Lower leg skin (tissue), 4 donors: ENCODE data around the gene PNMA6E. TPM values are rescaled to one million over a fixed set of nuclear protein-coding genes. Genes with fewer than 3 reads are reported as not detected.
"Not testable (repeated sequence)": the region's sequence is repeated elsewhere in the genome, so short reads cannot be mapped to it uniquely, and the experiment has no call there.

ENCODE experiments used
- DNase-seq, 2 donors: peaks; one replicate each; pipeline ENCODE4 v3.0.0-alpha.2; 2019; ENCODE audit warnings: low spot score in 2 of 2
- H3K4me3 ChIP-seq: fragments of 200-600 bp; sonication (generic); 2 replicates; pipeline ENCODE4 v1.5.1; 2017; ENCODE audit warnings: mild to moderate bottlenecking, low read depth; ENCODE audit not compliant: poor library complexity, severe bottlenecking
- CTCF ChIP-seq, 3 donors: fragments of 450-650 bp; IDR thresholded peaks; one replicate each; pipeline ENCODE4 v1.5.1; 2016; ENCODE audit warnings: antibody characterized with exemption in 3 of 3, mild to moderate bottlenecking in 3 of 3, moderate library complexity in 2 of 3
- POLR2A ChIP-seq, 2 donors: fragments of 450-650 bp; IDR thresholded peaks; one replicate each; pipeline ENCODE4 v1.6.1; 2016 to 2017; ENCODE audit warnings: antibody characterized with exemption in 2 of 2, mild to moderate bottlenecking in 1 of 2, moderate library complexity in 1 of 2
- WGBS, 2 donors: methylation state at CpG; one replicate each; pipeline ENCODE4 v1.1.5; 2018; 5-methylcytosine and 5-hydroxymethylcytosine counted together
- intact Hi-C: fragments of 100-400 bp; cut with DNase I; formaldehyde crosslinking; loops from one replicate; pipeline ENCODE4 v1.15.0; 2023; ENCODE audit warnings: low total_unique reads
- total RNA-seq, 4 donors: library from RNA; depleted of rRNA; stranded (reverse); fragments of >200 nt; gene quantifications; one replicate each; pipeline ENCODE4 v1.1.0, GENCODE V29; 2016

Gene PNMA6E
- total RNA-seq, 4 donors from 2014 or later: 0.13 to 0.20 TPM; not detected in 2

DNA sequence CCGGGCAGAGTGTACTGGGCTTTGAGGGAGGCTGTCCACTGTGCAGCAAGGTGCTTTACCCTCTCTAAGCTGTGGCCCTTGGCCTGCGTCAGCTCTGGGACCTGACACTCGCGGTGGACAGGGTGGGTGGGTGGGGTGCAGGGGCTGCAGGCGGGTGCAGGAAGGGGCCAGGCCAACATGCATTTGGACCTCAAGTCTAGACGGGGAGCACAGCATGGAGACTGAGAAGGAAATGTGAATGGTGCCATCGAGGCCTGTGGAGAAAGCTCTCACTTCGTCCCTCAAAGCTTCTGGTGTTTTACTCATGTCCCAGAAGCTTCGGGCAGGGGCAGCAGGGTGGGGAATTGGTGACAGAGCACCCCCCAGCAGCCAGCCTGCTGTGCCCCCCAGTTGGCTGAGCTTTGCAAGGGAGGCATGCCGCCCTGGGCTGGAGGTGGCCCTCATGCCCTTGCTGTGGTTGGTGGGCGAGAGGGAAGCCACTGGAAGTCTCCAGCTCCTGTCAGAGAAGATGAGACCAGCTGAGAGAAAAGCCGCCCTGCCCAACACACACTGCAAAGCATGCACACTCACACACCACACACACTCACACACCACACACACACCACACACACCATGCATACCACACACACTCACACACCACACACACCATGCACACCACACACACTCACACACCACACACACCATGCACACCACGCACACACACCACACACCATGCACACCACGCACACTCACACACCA, 12.3 kb downstream of the PNMA6E start:
- 92 to 93% methylated on average over 10 to 13 of the region's 14 CpGs for WGBS, 2 donors
- DNase-seq: peak in 1 of 2 donors; percentile 56

DNA sequence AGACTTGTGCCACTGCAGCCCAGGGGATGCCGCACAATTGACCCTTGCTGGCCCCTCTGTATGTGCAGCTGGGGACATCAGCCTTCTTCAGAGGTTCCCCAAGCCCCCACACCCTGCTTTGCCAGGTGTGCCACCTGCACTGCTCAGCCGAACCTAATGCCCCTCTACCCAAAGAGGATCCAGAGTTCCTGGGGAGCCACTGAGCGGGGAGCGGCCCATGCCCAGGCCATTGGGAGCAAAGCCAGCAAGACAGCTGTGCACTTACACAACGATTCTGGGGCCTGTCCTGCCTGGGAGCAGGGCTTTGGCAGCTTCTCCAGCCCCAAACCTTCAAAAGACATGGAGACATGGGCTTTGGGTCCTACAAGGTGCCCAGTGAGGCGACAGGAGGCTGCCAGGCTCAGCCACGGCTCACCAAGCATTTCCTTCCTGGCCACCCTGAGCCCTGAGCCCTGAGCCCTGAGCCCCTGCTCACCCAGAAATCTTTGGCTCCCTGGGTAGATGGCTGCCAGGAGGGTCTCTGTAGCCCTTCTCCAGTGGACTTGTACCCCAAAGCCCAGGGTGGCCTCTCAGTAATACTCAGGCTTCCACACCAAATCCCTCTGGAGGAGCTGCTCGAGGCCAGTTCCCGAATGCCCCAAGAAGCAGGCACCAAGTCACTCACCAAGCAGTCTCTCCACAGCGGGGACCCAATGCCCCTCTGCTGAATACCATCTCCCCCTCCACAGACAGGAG, 13.0 kb downstream of the PNMA6E start:
- intact Hi-C loops: no loop called here
- DNase-seq: peak in 1 of 2 donors; percentile 68
- WGBS, 2 donors: 86 to 98% methylated on average over 7 to 10 of the region's 10 CpGs
- TF ChIP-seq CTCF (IDR thresholded peaks at IDR 0.05): no peak
- TF ChIP-seq POLR2A (IDR thresholded peaks at IDR 0.05): no peak
- H3K4me3 ChIP-seq: no peak overlapping the region

More for the DNA sequence above, 12.3 kb downstream of the PNMA6E start:
- no peak overlapping the region for H3K4me3 ChIP-seq
- TF ChIP-seq POLR2A (IDR thresholded peaks at IDR 0.05) (no peak), CTCF (IDR thresholded peaks at IDR 0.05) (no peak)
- intact Hi-C loops: no loop called here

GRCh38 chrX:153387345-153387744, 13.8 kb downstream of the PNMA6E start:
- WGBS, 2 donors: 64 to 70% methylated on average over 2 to 5 of the region's 5 CpGs
- intact Hi-C loops: no loop called here

DNA sequence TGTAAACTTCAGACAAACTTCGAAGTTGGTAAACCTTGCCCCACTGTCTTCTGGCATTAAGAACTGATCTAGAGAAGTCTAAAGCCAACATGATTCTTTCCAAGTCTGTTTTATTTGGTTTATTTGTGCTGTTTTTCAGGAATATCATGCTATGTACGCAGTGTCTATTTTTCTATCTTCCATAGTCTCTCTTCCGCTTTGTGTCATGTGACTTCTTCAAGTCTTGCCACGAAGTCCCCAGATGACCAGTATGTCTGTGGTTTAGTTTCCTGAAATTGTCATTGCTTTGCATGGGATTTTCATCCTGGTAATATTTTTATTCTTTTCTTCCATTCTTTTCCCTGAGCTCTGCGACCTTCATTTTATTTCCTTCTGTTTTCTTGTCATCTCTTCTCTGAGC, 15.1 kb downstream of the PNMA6E start:
- DNase-seq: no peak
- TF ChIP-seq POLR2A (IDR thresholded peaks at IDR 0.05) (no peak), CTCF (IDR thresholded peaks at IDR 0.05) (no peak)
- WGBS, 2 donors: 69 to 74% methylated on average over 5 of the region's 5 CpGs
- intact Hi-C loops: no loop called here
- H3K4me3 ChIP-seq: no peak overlapping the region

More at GRCh38 chrX:153387345-153387744, 13.8 kb downstream of the PNMA6E start:
- H3K4me3 ChIP-seq: no peak overlapping the region
- DNase-seq: peak in 1 of 2 donors; percentile 73
- TF ChIP-seq POLR2A (IDR thresholded peaks at IDR 0.05) (no peak), CTCF (IDR thresholded peaks at IDR 0.05) (no peak)

DNA sequence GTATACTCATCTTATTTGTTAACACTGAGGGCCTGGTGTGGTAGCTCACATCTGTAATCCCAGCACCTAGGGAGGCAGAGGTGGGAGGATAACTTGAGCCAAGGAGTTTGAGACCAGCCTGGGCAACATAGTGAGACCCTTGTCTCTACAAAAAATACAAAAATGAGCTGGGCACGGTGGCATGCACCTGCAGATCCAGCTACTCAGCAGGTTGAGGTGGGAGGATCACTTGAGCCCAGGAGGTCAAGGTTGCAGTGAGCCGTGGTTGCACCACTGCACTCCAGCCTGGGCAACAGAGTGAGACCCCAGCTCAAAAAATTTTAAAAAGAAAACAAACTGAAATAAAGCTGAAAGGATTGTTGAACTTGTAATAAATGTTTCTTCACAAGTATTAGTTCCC, 16.2 kb downstream of the PNMA6E start:
- 70 to 94% methylated on average over 2 of the region's 2 CpGs for whole genome bisulfite sequencing, 2 donors
- intact Hi-C loops: not testable (repeated sequence)

DNA sequence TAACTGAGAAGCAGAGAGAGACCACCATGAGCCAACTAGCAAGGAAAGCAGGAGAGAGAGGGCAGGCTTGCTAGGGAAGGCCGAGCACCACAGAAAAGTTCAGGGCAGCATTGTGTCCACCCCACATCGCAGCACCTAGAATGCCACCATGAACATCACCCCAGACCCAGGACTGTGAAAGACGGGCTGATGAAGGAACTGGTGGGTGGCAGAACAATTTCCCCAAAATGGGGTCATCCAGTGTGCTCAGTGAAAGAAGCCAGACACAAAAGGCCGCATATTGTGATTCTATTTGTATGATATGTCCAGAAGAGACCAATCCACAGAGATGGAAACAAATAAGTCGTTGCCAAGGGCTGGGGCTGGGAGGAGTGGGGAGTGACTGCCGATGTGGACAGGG, 16.8 kb downstream of the PNMA6E start:
- no peak for DNase-seq
- H3K4me3 ChIP-seq: no peak overlapping the region
- 88 to 97% methylated on average over 6 of the region's 6 CpGs for WGBS, 2 donors
- TF ChIP-seq POLR2A (IDR thresholded peaks at IDR 0.05) (no peak), CTCF (IDR thresholded peaks at IDR 0.05) (no peak)
- intact Hi-C loops: no loop called here

More for the DNA sequence above, 16.2 kb downstream of the PNMA6E start:
- H3K4me3 ChIP-seq, DNase-seq: not testable (repeated sequence)
